Fibroblast of mammary gland (primary cell): ENCODE results near the gene SBSN.

Experiments
- DNase-seq: peaks from one replicate; pipeline ENCODE4 v3.0.0-alpha.2; 2010; ENCODE audit warnings: low read depth
- H3K4me3 ChIP-seq: 2 replicates; pipeline ENCODE4 v1.5.1; 2011; ENCODE audit warnings: low read depth, mild to moderate bottlenecking, low read length, moderate library complexity; ENCODE audit not compliant: control insufficient read depth
- CTCF ChIP-seq: conservative IDR thresholded peaks from 2 replicates; pipeline ENCODE4 v1.5.1; 2011; ENCODE audit warnings: low read depth, low read length, inconsistent platforms; ENCODE audit not compliant: control insufficient read depth, insufficient read depth

SBSN gene

GRCh38 chr19:35562776-35563175 is 34.7 kb upstream of the SBSN start:
- no peak overlapping the region for H3K4me3 ChIP-seq
- no peak for DNase-seq
- TF ChIP-seq CTCF, result no peak

GRCh38 chr19:35562336-35562735 is 34.2 kb upstream of the SBSN start:
- no peak overlapping the region for H3K4me3 ChIP-seq
- no peak for TF ChIP-seq CTCF
- DNase-seq, result no peak

DNA sequence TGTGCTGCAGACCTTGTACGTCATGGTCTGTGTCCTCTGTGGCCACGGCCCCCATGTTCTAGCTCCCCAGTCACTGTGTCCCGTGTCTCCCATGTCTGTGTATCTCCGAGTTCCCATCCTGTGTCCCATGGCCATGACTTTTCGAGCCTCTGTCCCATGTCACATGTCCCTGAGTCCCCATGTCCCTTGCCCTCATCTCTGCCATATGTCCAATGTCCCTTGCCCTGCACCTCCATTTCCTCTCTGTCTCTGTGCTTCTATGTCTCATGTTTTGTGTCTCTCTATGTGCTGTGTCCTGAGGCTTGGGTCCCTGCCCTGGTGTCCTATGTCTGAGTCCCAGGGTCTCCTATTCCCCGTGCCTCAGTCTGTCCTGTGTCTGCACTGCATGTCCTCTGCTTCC is 33.3 kb upstream of the SBSN start:
- no peak overlapping the region for H3K4me3 ChIP-seq
- no peak for TF ChIP-seq CTCF
- no peak for DNase-seq

- no peak for DNase-seq
- no peak overlapping the region for H3K4me3 ChIP-seq
- no peak for TF ChIP-seq CTCF
These were observed 32.6 kb upstream of the SBSN start for GRCh38 chr19:35560677-35561076.

DNA sequence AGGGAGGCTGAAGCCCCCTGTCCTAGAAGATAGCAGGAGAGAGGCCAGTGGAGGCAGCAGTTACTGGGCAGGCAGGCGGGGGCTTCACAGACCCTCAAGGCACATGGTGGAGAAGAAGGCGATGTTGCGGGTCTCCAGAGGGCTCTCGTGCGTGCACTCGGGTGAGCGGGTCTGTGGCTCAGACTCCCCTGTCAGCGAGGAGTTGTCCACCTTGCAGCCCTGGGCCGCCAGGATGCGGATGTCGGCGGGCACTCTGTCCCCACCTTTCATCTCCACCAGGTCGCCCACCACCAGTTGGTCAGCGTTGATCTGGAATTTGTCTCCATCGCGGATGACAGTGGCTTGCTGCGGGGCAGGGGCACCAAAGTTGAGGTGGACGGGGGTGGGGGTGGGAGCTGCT is 32.2 kb upstream of the SBSN start:
- no peak for TF ChIP-seq CTCF
- DNase-seq, result no peak
- H3K4me3 ChIP-seq, result no peak overlapping the region

GRCh38 chr19:35559781-35560180 is 31.7 kb upstream of the SBSN start:
- TF ChIP-seq CTCF, result no peak
- H3K4me3 ChIP-seq, result no peak overlapping the region
- DNase-seq, result no peak

DNA sequence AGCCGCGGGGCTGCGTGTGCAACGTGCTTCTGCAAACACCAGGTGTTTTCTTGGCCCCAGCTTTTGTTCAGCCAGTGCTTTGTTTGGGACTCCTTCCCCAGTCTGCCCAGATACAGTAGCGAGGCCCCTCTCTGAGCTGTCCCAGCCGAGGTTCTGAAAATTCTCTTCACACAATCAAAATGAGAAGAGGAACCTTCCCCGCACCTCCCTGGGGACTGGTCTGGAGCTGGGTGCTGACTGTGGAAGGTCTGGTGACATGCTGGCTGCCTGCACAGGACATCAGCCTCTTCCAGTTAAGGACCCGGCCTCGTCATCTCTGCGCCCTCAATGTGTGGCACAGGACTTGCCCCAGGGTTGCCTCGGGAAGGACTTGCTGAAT is 31.2 kb upstream of the SBSN start:
- no peak for DNase-seq
- TF ChIP-seq CTCF, result no peak
- H3K4me3 ChIP-seq, result no peak overlapping the region
